ENCODE data around the gene CDH4.

Gene CDH4

DNA sequence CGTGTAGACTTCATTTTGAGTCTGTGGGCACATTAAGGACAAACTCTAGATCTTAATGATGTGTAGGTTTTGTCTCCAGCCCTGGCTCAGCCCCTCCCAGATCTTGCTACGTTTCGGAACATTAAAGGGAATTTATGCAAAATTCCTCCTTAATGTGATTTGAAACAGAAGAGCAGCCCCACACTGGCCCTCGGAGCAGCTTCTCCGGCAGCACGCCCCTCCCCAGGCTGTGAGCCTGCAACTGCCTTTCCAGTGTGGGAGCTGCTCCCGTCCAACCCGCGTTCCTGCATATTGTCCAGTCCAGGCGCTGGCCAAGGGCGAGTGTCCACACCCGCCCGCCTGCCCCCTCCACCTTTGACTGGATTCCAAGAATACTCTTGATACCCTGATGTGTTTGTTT is 556.4 kb downstream of the CDH4 start:
- DNase-seq (ENCODE audit: low read depth), result no peak

DNA sequence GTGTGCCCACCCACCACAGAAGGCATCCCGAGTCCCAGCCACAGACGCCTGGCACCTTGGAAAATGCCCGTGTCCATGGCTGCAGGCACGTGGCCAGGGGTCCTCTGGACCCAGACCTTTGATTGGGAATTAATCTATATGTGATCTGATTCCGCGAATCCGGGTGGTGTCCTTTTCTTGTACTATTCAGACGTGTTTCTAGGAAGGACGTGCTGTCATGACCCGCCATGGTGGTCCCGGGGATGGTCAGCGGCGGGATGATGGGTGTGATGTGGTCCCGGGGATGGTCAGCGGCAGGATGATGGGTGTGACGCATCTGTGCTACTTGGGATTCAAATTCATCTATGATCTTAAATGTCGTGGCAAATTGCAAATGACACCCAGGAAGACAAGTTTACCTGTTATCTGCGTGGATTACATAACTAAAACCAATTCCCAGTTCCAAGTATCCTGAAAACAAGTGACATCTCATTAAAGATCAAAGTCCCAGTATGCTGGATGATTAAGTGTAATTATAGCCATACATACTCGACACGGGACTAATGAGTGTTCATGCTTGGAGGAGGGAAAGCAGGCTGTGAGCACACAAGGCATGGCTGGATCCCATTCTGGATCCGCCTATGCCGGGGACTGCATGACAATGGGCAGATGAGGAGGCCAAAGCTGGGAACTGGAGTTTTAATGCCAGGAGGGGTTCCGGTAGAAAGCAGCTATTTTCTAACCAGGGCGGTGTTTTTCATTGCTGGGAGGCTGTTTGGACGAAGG is 557.1 kb downstream of the CDH4 start:
- DNase-seq (ENCODE audit: low read depth), result no peak

- no peak for DNase-seq (ENCODE audit: low read depth)
These were observed 558.1 kb downstream of the CDH4 start for GRCh38 chr20:61810066-61810737.

DNA sequence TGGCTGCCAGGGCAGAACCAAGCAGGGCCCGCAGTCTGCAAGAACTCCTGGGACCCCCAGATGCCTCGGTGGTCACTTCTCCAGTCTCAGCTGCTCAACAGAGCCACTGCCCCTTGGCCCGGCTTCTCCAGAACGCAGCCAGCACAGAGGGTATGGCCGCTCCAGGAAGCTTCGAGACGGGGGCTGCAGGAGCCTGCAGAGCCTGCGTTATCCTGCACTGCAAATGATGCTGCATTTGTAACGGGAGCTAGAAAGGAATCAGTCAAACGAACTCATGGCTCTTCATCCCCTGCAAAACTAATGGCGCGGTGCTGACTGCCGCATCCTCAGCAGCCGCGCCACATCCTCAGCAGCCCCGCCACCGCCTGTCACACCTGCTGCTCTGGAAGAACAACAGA is 558.7 kb downstream of the CDH4 start:
- DNase-seq (ENCODE audit: low read depth), result no peak

GRCh38 chr20:61811166-61811565 is 559.1 kb downstream of the CDH4 start:
- no peak for DNase-seq (ENCODE audit: low read depth)

GRCh38 chr20:61812121-61812844 is 560.2 kb downstream of the CDH4 start:
- no peak for DNase-seq (ENCODE audit: low read depth)

- DNase-seq (ENCODE audit: low read depth), result no peak
These were observed 560.9 kb downstream of the CDH4 start for GRCh38 chr20:61812845-61813485.

DNA sequence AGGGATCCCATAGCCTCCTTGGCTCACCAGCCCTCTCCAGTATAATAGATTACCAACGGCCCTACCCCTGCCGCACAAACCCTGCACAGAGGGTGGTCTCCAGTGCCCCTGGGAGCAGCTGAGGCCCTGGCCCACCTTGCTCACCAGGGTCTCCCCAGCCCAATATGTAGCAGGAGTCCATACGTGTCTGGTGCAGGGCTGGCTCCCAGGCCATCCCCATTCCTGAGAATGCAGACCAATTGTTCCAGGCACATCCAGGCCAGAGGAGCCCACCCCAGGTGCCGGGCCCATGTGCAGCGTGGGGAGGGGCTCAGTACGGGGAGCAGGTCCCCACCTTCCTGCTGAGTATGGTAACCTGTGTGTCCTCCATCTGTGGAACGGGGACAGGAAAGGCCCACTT is 561.7 kb downstream of the CDH4 start:
- DNase-seq (ENCODE audit: low read depth), result no peak

- no peak for DNase-seq (ENCODE audit: low read depth)
These were observed 562.2 kb downstream of the CDH4 start for GRCh38 chr20:61814244-61814643.

DNA sequence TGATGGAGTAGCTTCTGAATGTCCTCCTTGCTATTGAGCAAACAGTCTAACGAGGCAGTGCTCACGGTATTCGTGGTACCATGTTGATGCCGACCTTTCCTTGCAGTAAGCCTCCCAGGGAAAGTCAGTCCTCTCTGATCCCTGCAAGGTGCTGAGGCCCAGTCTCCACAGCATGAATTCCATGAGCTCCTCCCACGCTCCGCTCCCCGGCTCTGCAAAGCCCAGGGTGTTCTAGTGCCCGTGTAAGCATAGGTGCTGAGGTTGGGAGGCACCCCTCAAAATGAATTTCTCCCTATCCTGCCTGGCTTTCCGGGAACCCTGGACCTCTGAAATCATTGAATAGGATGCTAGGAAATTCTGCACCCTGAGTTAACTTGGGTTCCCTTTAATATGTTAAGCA is 562.7 kb downstream of the CDH4 start:
- DNase-seq (ENCODE audit: low read depth), result no peak

DNA sequence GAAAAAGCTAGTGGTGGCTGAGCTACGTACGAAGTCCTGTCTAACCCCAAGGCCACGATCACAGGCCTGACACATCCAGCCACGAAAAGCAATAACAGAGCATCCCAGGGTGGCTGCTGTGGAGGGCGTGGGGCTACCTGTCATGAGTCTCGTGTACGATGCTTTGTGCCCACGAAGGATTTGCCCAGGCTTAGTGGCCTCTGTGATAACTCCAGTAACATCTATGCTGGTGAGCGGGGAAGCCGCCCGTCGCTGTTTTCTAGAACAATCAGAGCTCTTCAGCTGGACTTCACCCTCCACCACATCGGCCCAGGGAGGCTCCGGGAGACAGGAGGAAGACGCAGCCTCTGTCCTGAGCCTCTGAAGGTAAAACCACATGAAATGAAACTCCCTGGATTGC is 563.1 kb downstream of the CDH4 start:
- no peak for DNase-seq (ENCODE audit: low read depth)

- no peak for DNase-seq (ENCODE audit: low read depth)
These were observed 563.6 kb downstream of the CDH4 start for GRCh38 chr20:61815678-61816077.

DNA sequence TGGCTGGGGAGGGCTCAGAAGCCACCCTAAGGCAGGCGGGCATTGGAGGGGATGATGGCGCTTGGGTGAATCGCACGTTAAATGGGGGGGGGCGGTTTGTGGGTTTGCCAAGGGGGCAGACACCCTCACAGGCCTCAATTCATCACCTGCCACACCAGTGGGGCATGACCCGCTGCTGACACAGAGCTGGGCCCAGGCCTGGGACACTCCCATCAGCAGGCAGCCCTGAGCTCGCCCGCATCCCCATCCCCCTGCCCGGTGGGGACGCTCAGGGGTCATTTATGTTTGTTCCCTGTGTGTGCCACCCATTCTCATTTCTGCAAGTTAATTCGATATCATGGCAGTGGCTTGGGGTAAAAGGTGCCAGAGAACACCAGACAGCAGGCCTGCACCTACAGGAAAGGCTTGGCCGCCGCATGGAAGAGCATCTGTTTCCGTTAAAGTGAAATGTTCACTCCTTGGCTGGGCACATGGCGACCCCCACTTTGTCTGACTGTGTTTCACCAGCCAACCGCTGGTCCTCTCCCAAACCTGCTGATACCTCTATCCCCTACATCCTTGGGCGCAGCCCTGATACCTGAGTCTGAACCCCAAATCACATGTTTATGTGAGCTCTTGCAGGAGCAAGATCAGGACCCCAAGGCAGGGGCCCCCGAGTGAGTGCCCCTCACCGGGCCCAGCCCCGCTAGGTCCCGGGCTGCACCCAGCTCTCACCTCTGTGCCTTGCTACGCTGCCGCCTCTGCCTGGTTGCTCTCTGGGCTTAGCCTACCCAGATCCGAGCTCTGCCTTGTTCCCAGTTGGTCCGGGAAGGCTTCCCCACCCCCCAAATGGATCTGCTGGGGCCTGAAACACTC is 564.8 kb downstream of the CDH4 start:
- no peak for DNase-seq (ENCODE audit: low read depth)

- no peak for DNase-seq (ENCODE audit: low read depth)
These were observed 565.5 kb downstream of the CDH4 start for GRCh38 chr20:61817575-61817974.

DNA sequence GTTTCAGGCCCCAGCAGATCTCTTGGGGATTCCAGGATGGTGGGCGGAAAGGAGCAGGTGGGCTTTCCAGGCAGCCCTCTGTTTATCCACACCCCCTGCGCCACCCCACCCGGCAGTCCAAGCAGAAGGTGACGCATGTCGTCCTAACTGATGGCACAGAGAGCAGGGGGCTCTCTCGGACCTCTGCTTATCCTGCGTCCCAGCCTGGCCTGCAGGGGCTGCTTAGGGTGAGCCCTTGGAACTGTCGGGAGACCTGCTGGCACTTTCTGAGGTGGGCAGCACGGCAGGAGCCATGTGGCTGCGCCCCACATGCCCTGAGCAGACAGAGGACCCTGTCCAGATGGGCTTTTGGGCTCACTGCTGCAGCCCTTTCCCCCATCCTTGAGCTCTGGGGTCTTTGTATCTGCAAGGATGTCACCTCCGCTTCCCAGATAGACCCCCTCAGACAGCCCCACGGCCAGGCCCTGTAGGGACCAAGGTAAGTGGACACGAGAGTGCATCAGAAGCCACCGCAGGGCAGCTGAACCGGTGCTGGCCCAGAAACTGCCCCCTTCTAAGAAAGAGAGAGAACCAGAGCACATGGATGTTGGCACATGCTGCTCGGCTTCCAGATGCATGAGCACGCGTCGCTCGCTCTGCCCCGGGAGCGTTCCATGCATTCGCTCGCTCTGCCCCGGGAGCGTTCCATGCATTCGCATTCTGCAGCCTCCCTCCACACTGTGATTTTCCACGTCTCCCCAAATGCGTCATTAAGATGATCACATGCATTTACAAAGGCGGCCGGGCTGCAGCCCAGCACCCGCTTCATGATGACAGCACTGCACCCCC is 566.9 kb downstream of the CDH4 start:
- no peak for DNase-seq (ENCODE audit: low read depth)

- no peak for DNase-seq (ENCODE audit: low read depth)
These were observed 567.4 kb downstream of the CDH4 start for GRCh38 chr20:61819574-61819846.

GRCh38 chr20:61819921-61820825 is 568.1 kb downstream of the CDH4 start:
- DNase-seq (ENCODE audit: low read depth), result no peak

DNA sequence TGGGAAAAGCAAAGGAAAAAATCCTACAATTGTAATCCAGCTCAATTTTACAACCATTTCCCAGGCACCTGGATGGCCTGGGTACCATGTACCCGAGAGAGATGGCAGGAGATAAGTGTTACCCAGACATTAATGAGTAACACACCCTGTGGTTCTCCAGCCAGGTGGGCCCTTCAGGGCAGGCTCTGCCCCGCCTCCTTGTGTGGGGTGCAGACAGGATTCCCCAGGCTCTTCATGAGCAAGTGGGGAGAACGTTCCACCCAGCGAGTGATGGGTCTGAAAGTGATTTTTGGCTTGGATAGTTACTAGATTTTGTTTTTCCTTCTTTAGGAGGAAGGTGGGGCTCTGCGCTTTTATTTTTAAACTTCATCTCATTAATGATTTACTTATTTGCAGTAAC is 569.7 kb downstream of the CDH4 start:
- DNase-seq (ENCODE audit: low read depth), result no peak

GRCh38 chr20:61822396-61822795 is 570.3 kb downstream of the CDH4 start:
- DNase-seq (ENCODE audit: low read depth), result no peak

DNA sequence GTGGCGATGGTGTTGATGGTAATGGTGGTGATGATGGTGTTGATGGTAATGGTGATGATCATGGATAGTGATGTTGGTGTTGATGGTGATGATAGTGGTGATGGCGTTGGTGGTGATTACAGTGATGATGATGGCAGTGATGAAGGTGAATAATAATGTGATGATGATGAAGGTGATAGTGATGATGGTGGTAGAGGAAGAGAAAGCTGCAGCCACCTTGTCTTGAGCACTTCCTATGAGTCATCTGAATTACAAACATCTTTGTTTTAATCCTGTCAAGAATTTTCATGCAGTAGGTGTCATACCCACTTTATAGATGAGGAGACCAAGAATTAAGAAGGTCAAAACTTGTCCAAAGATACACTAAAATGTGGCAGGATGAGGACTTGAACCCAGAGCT is 571.2 kb downstream of the CDH4 start:
- no peak for DNase-seq (ENCODE audit: low read depth)
